Measurements from ENCODE around the gene UBE2L5.

DNA sequence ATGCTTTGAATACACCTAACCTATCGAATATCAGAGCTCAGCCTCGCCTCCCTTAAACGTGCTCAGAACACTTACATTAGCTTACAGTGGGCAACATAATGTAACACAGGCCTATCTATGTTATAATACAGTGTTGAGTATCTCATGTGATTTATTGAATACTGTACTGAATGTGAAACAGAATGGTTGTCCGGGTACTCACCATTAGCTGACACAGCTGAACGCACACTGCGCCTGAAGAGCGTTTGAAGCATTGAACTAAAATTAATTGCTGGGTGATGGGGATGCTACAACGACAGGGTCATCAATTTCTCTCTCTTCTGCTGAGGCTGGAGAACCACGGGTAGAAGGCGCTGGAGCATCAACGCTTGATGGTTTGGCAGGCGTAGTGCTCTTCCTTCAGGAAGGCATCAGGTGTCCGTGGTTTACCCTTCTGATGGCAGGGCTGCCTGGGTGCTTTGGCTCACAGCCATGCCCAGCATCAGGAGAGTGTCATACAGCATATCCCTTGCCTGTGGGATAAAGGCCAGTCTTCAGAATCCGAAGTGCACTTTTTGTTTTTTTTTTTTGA, 46.9 kb upstream of the UBE2L5 start:
- no peak for TF ChIP-seq CTCF (IDR thresholded peaks at IDR 0.05)
- TF ChIP-seq POLR2A (IDR thresholded peaks at IDR 0.05), result no peak

Measured in testis (tissue), 2 donors.